HEK293T (cell line): ENCODE results near the gene SEZ6.

Experiments
- ELF4 ChIP-seq: fragments of 450-650 bp; IDR thresholded peaks from 2 replicates; pipeline ENCODE4 v1.6.1; 2017; ENCODE audit warnings: antibody characterized with exemption
- FOXK2 ChIP-seq: fragments of 450-650 bp; IDR thresholded peaks from 2 replicates; pipeline ENCODE4 v1.6.1; 2016; ENCODE audit warnings: mild to moderate bottlenecking
- FOXM1 ChIP-seq: fragments of 450-650 bp; IDR thresholded peaks from 2 replicates; pipeline ENCODE4 v1.6.1; 2017; ENCODE audit warnings: mild to moderate bottlenecking, borderline replicate concordance
- HDGF ChIP-seq: fragments of 450-650 bp; IDR thresholded peaks from 2 replicates; pipeline ENCODE4 v1.6.1; 2017; ENCODE audit warnings: antibody characterized with exemption, borderline replicate concordance
- L3MBTL2 ChIP-seq: fragments of 450-650 bp; conservative IDR thresholded peaks from 2 replicates; pipeline ENCODE4 v1.6.1; 2016; ENCODE audit warnings: mild to moderate bottlenecking
- NFRKB ChIP-seq: fragments of 450-650 bp; IDR thresholded peaks from 2 replicates; pipeline ENCODE4 v1.6.1; 2016; ENCODE audit warnings: mild to moderate bottlenecking, moderate library complexity
- SP1 ChIP-seq: fragments of 450-650 bp; IDR thresholded peaks from 2 replicates; pipeline ENCODE4 v1.6.1; 2017
- SUZ12 ChIP-seq: fragments of 450-650 bp; IDR thresholded peaks from 2 replicates; pipeline ENCODE4 v1.6.1; 2016; ENCODE audit warnings: mild to moderate bottlenecking
- TARDBP ChIP-seq: fragments of 450-650 bp; IDR thresholded peaks from 2 replicates; pipeline ENCODE4 v1.6.1; 2016

- no peak for TF ChIP-seq L3MBTL2
- no peak for TF ChIP-seq FOXK2
- TF ChIP-seq TARDBP = no peak
- TF ChIP-seq SUZ12 = no peak
- TF ChIP-seq HDGF = no peak
- no peak for TF ChIP-seq NFRKB
- TF ChIP-seq SP1 = no peak
- no peak for TF ChIP-seq ELF4
- TF ChIP-seq FOXM1 = no peak
These were observed 45.9 kb upstream of the SEZ6 start for GRCh38 chr17:29051731-29052130.
